HPDE6-E6E7 (cell line): ENCODE results near the gene PRPF40B.

Source experiments
- DNase-seq: peaks from one replicate; pipeline ENCODE4 v3.0.0; 2011; ENCODE audit warnings: missing footprints; ENCODE audit errors: extremely low spot score

Gene PRPF40B

GRCh38 chr12:49658276-49658675 is 34.9 kb downstream of the PRPF40B start:
- no peak for DNase-seq

GRCh38 chr12:49659753-49660152 is 36.4 kb downstream of the PRPF40B start:
- no peak for DNase-seq

GRCh38 chr12:49661191-49661590 is 37.8 kb downstream of the PRPF40B start:
- no peak for DNase-seq

- no peak for DNase-seq
Measured at GRCh38 chr12:49661746-49662145, 38.4 kb downstream of the PRPF40B start.

GRCh38 chr12:49662998-49663843 is 39.9 kb downstream of the PRPF40B start:
- peak; percentile 56 for DNase-seq

- no peak for DNase-seq
Measured at GRCh38 chr12:49664167-49664566, 40.8 kb downstream of the PRPF40B start.

- no peak for DNase-seq
Measured at GRCh38 chr12:49664591-49665239, 41.4 kb downstream of the PRPF40B start.

GRCh38 chr12:49665384-49665783 is 42.0 kb downstream of the PRPF40B start:
- no peak for DNase-seq

- no peak for DNase-seq
Measured at GRCh38 chr12:49666176-49666575, 42.8 kb downstream of the PRPF40B start.

GRCh38 chr12:49667325-49668090 is 44.1 kb downstream of the PRPF40B start:
- DNase-seq = no peak

- no peak for DNase-seq
Measured at GRCh38 chr12:49669796-49670195, 46.4 kb downstream of the PRPF40B start.

GRCh38 chr12:49671031-49671765 is 47.8 kb downstream of the PRPF40B start:
- no peak for DNase-seq

- no peak for DNase-seq
Measured at GRCh38 chr12:49672301-49673217, 49.2 kb downstream of the PRPF40B start.

GRCh38 chr12:49673446-49674317 is 50.3 kb downstream of the PRPF40B start:
- no peak for DNase-seq

GRCh38 chr12:49674318-49674981 is 51.1 kb downstream of the PRPF40B start:
- no peak for DNase-seq

- no peak for DNase-seq
Measured at GRCh38 chr12:49675137-49675536, 51.8 kb downstream of the PRPF40B start.

GRCh38 chr12:49678711-49679110 is 55.4 kb downstream of the PRPF40B start:
- DNase-seq = no peak

GRCh38 chr12:49680075-49680474 is 56.7 kb downstream of the PRPF40B start:
- DNase-seq = no peak
